GM18907 (cell line): Measurements from ENCODE around the gene SF3A1.

Experiments used
- ATAC-seq: cut with Tn5 transposase; IDR thresholded peaks from one replicate; pipeline ENCODE4 v1.9.1; 2021; ENCODE audit warnings: mild to moderate bottlenecking, moderate library complexity; ENCODE audit not compliant: unreplicated experiment

SF3A1 gene

GRCh38 chr22:30386608-30386959 lies 29.9 kb upstream of the SF3A1 start:
- ATAC-seq: no peak

- no peak for ATAC-seq
Observed at GRCh38 chr22:30385942-30386341, 29.2 kb upstream of the SF3A1 start.

- no peak for ATAC-seq
Observed at GRCh38 chr22:30383061-30383460, 26.4 kb upstream of the SF3A1 start.

- no peak for ATAC-seq
Observed at GRCh38 chr22:30382340-30382739, 25.6 kb upstream of the SF3A1 start.

- ATAC-seq: no peak
Observed at GRCh38 chr22:30381264-30381663, 24.6 kb upstream of the SF3A1 start.

- ATAC-seq: no peak
Observed at GRCh38 chr22:30380011-30380410, 23.3 kb upstream of the SF3A1 start.

GRCh38 chr22:30375312-30375849 lies 18.7 kb upstream of the SF3A1 start:
- no peak for ATAC-seq

- no peak for ATAC-seq
Observed at GRCh38 chr22:30373331-30374325, 16.9 kb upstream of the SF3A1 start.

DNA sequence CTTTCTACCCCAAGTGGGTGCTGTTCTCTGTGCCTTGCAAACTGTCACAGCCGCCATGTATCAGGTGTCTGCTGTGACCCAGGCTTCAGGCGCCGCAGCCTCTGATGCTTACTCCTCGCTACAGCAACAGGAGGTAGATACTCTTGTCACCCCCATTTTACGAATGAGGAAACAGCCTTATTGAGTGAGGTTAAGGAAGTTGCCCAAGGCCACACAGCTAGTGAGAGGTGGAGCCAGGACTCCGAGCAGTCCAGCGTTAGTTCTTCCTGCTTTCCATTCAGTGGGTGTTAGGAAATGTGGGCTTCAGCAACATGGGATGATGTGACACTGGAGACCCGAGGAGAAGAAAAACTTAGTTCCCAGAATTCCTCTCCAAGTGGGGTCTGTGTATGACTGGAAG lies 16.2 kb upstream of the SF3A1 start:
- ATAC-seq: no peak

- no peak for ATAC-seq
Observed at GRCh38 chr22:30371981-30372380, 15.3 kb upstream of the SF3A1 start.

- ATAC-seq: no peak
Observed at GRCh38 chr22:30371321-30371720, 14.6 kb upstream of the SF3A1 start.

DNA sequence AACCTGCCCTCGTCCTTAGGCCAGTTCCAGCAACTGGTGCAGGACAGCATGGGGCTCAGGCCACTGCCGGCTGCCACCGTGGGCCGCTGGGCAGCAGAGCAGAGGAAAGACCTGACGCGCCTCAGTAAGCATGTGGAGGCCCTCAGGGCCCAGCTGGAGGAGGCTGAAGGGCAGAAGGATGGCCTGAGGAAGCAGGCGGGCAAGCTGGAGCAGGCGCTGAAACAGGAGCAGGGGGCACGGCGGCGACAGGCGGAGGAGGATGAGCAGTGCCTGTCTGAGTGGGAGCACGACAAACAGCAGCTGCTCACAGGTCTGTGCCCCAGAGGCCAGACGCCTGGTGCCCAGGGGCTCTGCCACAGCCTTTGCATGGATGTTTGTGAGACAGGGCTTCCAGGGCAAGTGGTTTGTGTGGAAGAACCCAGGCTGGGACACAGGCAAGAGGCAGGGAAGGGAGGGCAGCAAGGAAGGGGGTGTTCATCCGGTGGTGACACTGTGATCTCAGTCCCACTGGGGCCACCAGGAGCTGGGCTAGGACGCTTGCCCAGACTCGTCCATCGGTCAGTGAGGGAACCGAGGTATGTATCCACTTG lies 14.0 kb upstream of the SF3A1 start:
- ATAC-seq: no peak

GRCh38 chr22:30368420-30368819 lies 11.7 kb upstream of the SF3A1 start:
- no peak for ATAC-seq

- ATAC-seq: no peak
Observed at GRCh38 chr22:30365891-30366290, 9.2 kb upstream of the SF3A1 start.

- no peak for ATAC-seq
Observed at GRCh38 chr22:30362651-30363281, 6.1 kb upstream of the SF3A1 start.

- ATAC-seq: no peak
Observed at GRCh38 chr22:30361916-30362650, 5.4 kb upstream of the SF3A1 start.

DNA sequence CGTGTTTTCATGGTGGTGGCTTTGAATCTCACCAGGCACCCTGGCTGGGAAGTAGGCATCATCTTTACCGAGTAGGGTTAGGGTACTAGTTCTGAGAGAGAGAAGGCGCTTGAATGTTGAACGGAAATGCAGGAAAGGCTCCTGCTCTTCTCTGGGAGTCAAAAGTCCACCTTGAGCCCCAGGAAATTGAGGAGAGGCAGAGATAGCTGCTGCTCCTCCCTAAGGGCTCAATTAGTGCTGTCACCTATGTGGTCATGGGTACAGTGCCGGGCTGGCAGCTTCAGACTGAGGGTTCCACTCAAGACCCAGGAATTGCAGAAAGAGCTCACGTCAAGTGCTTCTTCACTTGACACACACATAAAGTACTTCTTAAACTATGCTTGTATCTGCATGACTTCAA lies 1.8 kb upstream of the SF3A1 start:
- no peak for ATAC-seq

DNA sequence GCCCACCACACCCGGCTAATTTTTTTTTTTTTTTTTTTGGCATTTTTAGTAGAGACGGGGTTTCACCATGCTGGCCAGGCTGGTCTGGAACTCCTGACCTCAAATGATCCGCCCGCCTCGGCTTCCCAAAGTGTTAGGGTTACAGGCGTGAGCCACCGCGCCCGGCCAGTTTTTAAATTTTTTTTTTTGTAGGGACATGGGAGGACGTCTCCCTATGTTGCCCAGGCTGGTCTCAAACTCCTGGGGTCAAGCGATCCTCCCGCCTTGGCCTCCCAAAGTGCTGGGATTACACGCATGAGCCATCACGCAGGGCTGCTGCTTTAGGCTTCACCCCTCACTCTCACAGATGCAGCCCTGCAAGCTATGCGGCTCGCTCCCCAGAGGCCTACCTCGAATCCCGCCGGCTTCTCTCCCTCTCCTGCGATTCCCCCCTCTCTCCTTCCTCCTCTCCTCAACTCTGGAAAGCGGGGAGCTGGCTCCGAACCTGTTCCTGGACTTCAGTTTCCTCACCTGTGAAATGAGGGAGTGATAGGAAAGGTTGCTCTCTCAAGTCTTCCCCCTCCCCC lies 1.0 kb upstream of the SF3A1 start:
- no peak for ATAC-seq

DNA sequence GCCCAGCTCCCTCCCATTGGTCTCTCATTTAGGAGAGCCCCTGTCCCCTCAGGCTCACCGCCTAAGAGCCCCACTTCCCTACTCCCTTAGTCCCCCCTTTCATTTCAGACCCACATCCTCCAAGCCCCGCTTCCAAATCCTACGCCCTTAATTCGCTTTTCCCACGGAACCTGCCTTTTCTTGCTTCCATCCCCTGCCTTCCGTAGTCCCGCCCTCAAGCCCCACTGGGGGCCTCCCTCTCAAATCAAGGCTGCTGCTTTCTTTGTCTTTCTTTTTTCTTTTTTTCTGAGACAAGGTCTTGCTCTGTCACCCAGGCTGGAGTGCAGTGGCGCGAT lies 509 bp upstream of the SF3A1 start:
- ATAC-seq: no peak

GRCh38 chr22:30354644-30355043 lies 2.0 kb downstream of the SF3A1 start:
- ATAC-seq: no peak

GRCh38 chr22:30351226-30351625 lies 5.5 kb downstream of the SF3A1 start:
- no peak for ATAC-seq
